ENCODE results near the gene GPR179.

The GPR179 gene

GRCh38 chr17:38334480-38335364 lies 9.0 kb downstream of the GPR179 start:
- DNase-seq (ENCODE audit: low spot score in 2 of 2): no peak
- Histone ChIP-seq H3K27me3 (ENCODE audit: low read depth) (no peaks in the 10 kb centered on the region), H3K36me3 (replicated peaks) (no peaks in the 10 kb centered on the region), H3K4me1 (no peaks in the 10 kb centered on the region), H3K9me3 (no peaks in the 10 kb centered on the region), H3K4me3 (no peak overlapping the region)
- in situ Hi-C loops (cut with MboI; ENCODE audit: low sequenced_read_pairs): no loop called here

DNA sequence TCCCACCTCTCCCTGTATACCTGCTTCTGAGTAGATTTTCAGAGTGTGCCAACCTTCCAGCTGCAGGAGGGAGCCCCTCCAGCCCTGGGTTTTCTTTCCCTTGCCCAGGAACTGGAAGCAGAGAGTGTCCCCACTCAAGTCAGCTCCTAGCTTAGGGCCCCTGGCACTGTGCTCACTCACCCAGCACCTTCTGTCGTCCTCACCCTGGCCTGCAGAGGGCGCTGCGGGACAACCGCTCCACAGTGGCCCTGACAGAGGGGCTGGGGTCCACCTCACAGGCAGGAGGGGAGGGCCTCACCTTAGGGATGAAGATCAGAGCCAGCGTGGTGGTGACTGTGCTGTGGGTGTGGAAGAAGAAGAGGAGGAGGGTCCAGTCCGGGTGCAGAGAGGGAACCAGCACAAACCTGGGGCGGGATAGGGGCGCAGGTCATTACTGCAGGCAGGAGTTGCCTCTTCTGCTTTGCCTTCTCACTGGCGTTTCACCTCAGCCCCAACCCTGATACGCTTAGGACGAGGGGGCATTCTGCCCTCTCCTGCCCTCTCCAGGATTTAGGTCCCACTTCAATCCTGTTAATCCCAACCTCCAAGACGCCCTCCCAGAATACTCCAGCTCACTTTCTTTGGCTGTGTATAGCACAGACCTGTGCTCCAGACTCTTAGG lies 10.0 kb downstream of the GPR179 start:
- Histone ChIP-seq H3K36me3 (replicated peaks) (no peaks in the 10 kb centered on the region), H3K4me1 (no peaks in the 10 kb centered on the region), H3K9me3 (no peaks in the 10 kb centered on the region), H3K4me3 (no peak overlapping the region), H3K27me3 (ENCODE audit: low read depth) (no peaks in the 10 kb centered on the region)
- in situ Hi-C loops (cut with MboI; ENCODE audit: low sequenced_read_pairs): no loop called here
- DNase-seq (ENCODE audit: low spot score in 2 of 2): peak in 1 of 2 experiments; percentile 87

DNA sequence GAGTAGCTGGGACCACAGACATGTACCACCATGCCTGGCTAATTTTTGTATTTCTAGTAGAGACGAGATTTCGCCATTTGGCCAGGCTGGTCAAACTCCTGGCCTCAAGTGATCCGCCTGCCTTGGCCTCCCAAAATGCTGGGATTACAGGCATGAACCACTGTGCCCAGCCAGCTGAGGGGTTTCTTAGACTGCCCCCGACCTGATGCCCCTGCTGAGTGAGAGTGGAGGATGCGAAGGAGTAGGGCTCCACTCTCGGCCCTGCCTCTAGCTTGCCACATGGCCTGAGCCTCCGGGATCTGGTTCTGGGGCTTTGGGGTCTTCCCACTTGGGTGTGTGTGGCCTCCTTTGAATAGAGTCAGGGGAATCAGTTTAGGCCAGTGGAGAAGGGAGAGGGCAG lies 11.0 kb downstream of the GPR179 start:
- Histone ChIP-seq H3K27me3 (ENCODE audit: low read depth) (no peaks in the 10 kb centered on the region), H3K4me1 (no peaks in the 10 kb centered on the region), H3K4me3 (no peak overlapping the region), H3K9me3 (no peaks in the 10 kb centered on the region), H3K36me3 (replicated peaks) (no peaks in the 10 kb centered on the region)
- DNase-seq (ENCODE audit: low spot score in 2 of 2): no peak
- in situ Hi-C loops (cut with MboI; ENCODE audit: low sequenced_read_pairs): no loop called here

- Histone ChIP-seq H3K4me1 (no peaks in the 10 kb centered on the region), H3K4me3 (no peak overlapping the region), H3K27me3 (ENCODE audit: low read depth) (no peaks in the 10 kb centered on the region), H3K36me3 (replicated peaks) (no peaks in the 10 kb centered on the region), H3K9me3 (no peaks in the 10 kb centered on the region)
- DNase-seq (ENCODE audit: low spot score in 2 of 2): no peak
- in situ Hi-C loops (cut with MboI; ENCODE audit: low sequenced_read_pairs): no loop called here
Observed at GRCh38 chr17:38330941-38331411, 12.8 kb downstream of the GPR179 start.

GRCh38 chr17:38329808-38330730 lies 13.7 kb downstream of the GPR179 start:
- H3K4me3 ChIP-seq: no peak overlapping the region
- no peak for DNase-seq (ENCODE audit: low spot score in 2 of 2)
- no peaks in the 10 kb centered on the region for H3K27me3 ChIP-seq (ENCODE audit: low read depth)
- no peaks in the 10 kb centered on the region for H3K9me3 ChIP-seq
- in situ Hi-C loops (cut with MboI; ENCODE audit: low sequenced_read_pairs): no loop called here
- H3K36me3 ChIP-seq (replicated peaks): no peaks in the 10 kb centered on the region
- no peaks in the 10 kb centered on the region; the same call in 1 of the 2 replicates for H3K4me1 ChIP-seq

- in situ Hi-C loops (cut with MboI; ENCODE audit: low sequenced_read_pairs): no loop called here
- H3K4me1 ChIP-seq: no peaks in the 10 kb centered on the region; the same call in 1 of the 2 replicates
- no peaks in the 10 kb centered on the region for H3K9me3 ChIP-seq
- no peaks in the 10 kb centered on the region for H3K36me3 ChIP-seq (replicated peaks)
- no peak overlapping the region for H3K4me3 ChIP-seq
- DNase-seq (ENCODE audit: low spot score in 2 of 2): no peak
- H3K27me3 ChIP-seq (ENCODE audit: low read depth): no peaks in the 10 kb centered on the region
Observed at GRCh38 chr17:38329284-38329683, 14.5 kb downstream of the GPR179 start.

GRCh38 chr17:38328620-38329019 lies 15.1 kb downstream of the GPR179 start:
- no peaks in the 10 kb centered on the region for H3K9me3 ChIP-seq
- DNase-seq (ENCODE audit: low spot score in 2 of 2): no peak
- no peak overlapping the region for H3K4me3 ChIP-seq
- H3K4me1 ChIP-seq: no peaks in the 10 kb centered on the region; the same call in 1 of the 2 replicates
- in situ Hi-C loops (cut with MboI; ENCODE audit: low sequenced_read_pairs): no loop called here
- peaks cover 3% of the 10 kb centered on the region for H3K36me3 ChIP-seq (replicated peaks)
- no peaks in the 10 kb centered on the region for H3K27me3 ChIP-seq (ENCODE audit: low read depth)

- no peak for DNase-seq (ENCODE audit: low spot score in 2 of 2)
- Histone ChIP-seq H3K4me3 (no peak overlapping the region), H3K9me3 (no peaks in the 10 kb centered on the region), H3K36me3 (replicated peaks) (peaks cover 10% of the 10 kb centered on the region), H3K4me1 (no peaks in the 10 kb centered on the region; the same call in 1 of the 2 replicates), H3K27me3 (ENCODE audit: low read depth) (no peaks in the 10 kb centered on the region)
- in situ Hi-C loops (cut with MboI; ENCODE audit: low sequenced_read_pairs): no loop called here
Observed at GRCh38 chr17:38327936-38328335, 15.8 kb downstream of the GPR179 start.

- DNase-seq (ENCODE audit: low spot score in 2 of 2): no peak
- Histone ChIP-seq H3K4me1 (no peaks in the 10 kb centered on the region; the same call in 1 of the 2 replicates), H3K4me3 (no peak overlapping the region), H3K36me3 (replicated peaks) (peaks cover 15% of the 10 kb centered on the region), H3K27me3 (ENCODE audit: low read depth) (no peaks in the 10 kb centered on the region), H3K9me3 (no peaks in the 10 kb centered on the region)
- in situ Hi-C loops (cut with MboI; ENCODE audit: low sequenced_read_pairs): no loop called here
Observed at GRCh38 chr17:38326996-38327792, 16.6 kb downstream of the GPR179 start.

GRCh38 chr17:38325221-38325851 lies 18.4 kb downstream of the GPR179 start:
- no peaks in the 10 kb centered on the region for H3K9me3 ChIP-seq
- in situ Hi-C loops (cut with MboI; ENCODE audit: low sequenced_read_pairs): no loop called here
- peaks cover 24% of the 10 kb centered on the region for H3K36me3 ChIP-seq (replicated peaks)
- DNase-seq (ENCODE audit: low spot score in 2 of 2): no peak
- no peak overlapping the region for H3K4me3 ChIP-seq
- no peaks in the 10 kb centered on the region; the same call in 1 of the 2 replicates for H3K4me1 ChIP-seq
- no peaks in the 10 kb centered on the region for H3K27me3 ChIP-seq (ENCODE audit: low read depth)

- no peak for DNase-seq (ENCODE audit: low spot score in 2 of 2)
- Histone ChIP-seq H3K9me3 (no peaks in the 10 kb centered on the region), H3K27me3 (ENCODE audit: low read depth) (no peaks in the 10 kb centered on the region), H3K36me3 (replicated peaks) (peaks cover 26% of the 10 kb centered on the region), H3K4me3 (no peak overlapping the region), H3K4me1 (no peaks in the 10 kb centered on the region; the same call in 1 of the 2 replicates)
- in situ Hi-C loops (cut with MboI; ENCODE audit: low sequenced_read_pairs): no loop called here
Observed at GRCh38 chr17:38324772-38325171, 19.0 kb downstream of the GPR179 start.

GRCh38 chr17:38324141-38324697 lies 19.5 kb downstream of the GPR179 start:
- Histone ChIP-seq H3K4me1 (no peaks in the 10 kb centered on the region; the same call in 1 of the 2 replicates), H3K27me3 (ENCODE audit: low read depth) (no peaks in the 10 kb centered on the region), H3K9me3 (no peaks in the 10 kb centered on the region), H3K4me3 (no peak overlapping the region), H3K36me3 (replicated peaks) (peaks cover 31% of the 10 kb centered on the region)
- in situ Hi-C loops (cut with MboI; ENCODE audit: low sequenced_read_pairs): no loop called here
- no peak for DNase-seq (ENCODE audit: low spot score in 2 of 2)
